ENCODE measurements around the gene MAPT.
"Not testable (repeated sequence)": the region's sequence is repeated elsewhere in the genome, so short reads cannot be mapped to it uniquely, and the experiment has no call there.

The MAPT gene

GRCh38 chr17:45896803-45897693, 2.7 kb downstream of the MAPT start:
- DNase-seq (ENCODE audit: low read depth in 3 of 3, low spot score in 1 of 3): no peak

GRCh38 chr17:45900136-45900535, 5.8 kb downstream of the MAPT start:
- DNase-seq (ENCODE audit: low read depth in 3 of 3, low spot score in 1 of 3): no peak

DNA sequence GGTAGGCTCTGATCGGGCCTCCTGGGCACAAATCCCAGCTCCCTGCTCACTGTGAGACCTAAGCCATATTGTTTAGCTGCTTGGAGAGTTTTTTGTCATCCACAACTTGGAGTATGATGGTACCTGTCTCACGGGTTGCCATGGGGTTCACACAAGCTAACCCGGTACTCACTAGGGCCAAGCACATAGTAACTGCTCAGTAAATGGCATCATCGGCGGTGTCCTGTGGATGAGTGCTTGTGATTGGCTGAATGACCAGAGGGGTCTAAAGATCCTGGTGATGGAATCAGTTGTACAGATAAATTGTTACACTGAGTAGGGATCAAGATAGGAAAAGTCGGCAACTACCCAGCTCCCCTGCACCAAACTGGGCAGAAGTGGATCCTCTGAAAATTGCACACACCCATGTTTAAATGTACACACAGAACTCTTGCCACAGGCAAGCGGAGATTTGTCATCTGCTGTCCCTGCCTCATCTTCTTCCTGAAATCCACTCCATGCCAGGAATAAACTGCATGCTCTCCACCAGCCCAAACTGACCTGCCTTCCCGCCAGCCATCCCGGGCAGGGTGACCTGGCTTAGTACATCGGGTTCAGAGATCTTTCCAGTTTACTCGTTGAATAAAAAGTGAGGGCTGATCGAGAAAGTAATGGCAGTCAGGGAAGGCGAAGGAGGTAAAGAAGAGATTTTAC, 6.5 kb downstream of the MAPT start:
- DNase-seq (ENCODE audit: low read depth in 3 of 3, low spot score in 1 of 3): no peak

GRCh38 chr17:45902892-45903346, 8.6 kb downstream of the MAPT start:
- no peak for DNase-seq (ENCODE audit: low read depth in 3 of 3, low spot score in 1 of 3)

DNA sequence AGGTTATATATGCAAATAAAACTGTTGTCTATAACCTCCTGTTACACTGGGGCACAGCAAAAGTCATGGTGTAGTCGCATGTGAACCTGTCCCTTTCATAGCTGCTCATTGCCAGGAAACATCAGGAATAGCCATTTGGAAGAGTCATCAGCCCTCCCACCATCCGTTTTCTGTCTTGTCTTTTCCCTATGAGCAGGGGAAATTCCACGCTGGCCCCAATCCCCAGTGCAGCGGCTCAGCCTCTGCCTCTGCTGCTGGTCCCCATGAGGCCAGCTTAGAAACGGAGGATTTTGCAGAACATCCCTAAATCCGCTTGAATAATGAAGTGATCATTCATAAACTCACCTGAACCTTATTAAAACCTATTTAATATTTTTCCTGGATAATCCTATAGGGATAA, 10.5 kb downstream of the MAPT start:
- DNase-seq (ENCODE audit: low read depth in 3 of 3, low spot score in 1 of 3): no peak

- DNase-seq (ENCODE audit: low read depth in 3 of 3, low spot score in 1 of 3): no peak
Measured at GRCh38 chr17:45905814-45906213, 11.5 kb downstream of the MAPT start.

GRCh38 chr17:45906237-45906636, 11.9 kb downstream of the MAPT start:
- DNase-seq (ENCODE audit: low read depth in 3 of 3, low spot score in 1 of 3): no peak

- no peak for DNase-seq (ENCODE audit: low read depth in 3 of 3, low spot score in 1 of 3)
Measured at GRCh38 chr17:45906927-45907622, 12.7 kb downstream of the MAPT start.

GRCh38 chr17:45907750-45908395, 13.5 kb downstream of the MAPT start:
- DNase-seq (ENCODE audit: low read depth in 3 of 3, low spot score in 1 of 3): no peak

DNA sequence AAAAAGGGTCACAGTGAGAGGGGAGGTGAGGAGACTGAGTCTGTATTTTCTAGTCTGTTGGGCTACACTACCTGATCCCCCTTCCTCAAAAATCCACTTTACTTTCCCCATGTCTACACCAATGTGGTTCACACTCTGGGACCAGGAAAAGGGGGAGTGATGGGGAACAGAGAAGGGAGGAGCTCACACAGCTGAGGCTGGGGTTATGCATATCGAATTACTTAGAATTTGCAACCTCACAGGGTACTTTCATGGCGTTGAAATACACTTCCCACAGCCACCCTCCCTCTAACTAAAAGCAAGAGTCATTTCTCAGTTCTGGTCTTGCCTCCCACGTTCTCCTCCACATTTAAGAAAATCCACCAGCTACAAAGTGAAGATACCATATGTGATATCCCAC, 14.1 kb downstream of the MAPT start:
- DNase-seq (ENCODE audit: low read depth in 3 of 3, low spot score in 1 of 3): no peak

- DNase-seq (ENCODE audit: low read depth in 3 of 3, low spot score in 1 of 3): no peak
Measured at GRCh38 chr17:45908935-45909334, 14.6 kb downstream of the MAPT start.

- no peak for DNase-seq (ENCODE audit: low read depth in 3 of 3, low spot score in 1 of 3)
Measured at GRCh38 chr17:45910667-45911066, 16.3 kb downstream of the MAPT start.

DNA sequence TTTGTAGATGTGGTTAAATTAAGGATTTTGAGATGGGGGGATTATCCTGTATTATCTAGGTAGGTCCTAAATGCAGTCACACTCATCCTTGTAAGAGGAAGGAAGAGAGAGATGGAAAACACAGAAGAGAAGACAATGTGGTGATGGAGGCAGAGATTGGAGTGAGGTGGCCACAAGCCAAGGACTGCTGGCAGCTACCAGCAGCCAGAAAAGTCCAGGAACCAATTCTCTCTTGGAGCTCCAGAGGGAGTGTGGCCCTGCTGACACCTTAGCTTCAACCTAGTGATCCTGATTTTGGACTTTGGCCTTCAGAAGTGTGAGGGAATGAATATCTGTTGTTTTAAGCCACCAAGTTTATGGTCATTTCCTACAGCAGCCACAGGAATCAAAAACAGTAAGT, 18.0 kb downstream of the MAPT start:
- DNase-seq (ENCODE audit: low read depth in 3 of 3, low spot score in 1 of 3): no peak

- not testable (repeated sequence) for DNase-seq (ENCODE audit: low read depth in 3 of 3, low spot score in 1 of 3)
Measured at GRCh38 chr17:45913030-45913429, 18.7 kb downstream of the MAPT start.

GRCh38 chr17:45914047-45914717, 19.8 kb downstream of the MAPT start:
- DNase-seq (ENCODE audit: low read depth in 3 of 3, low spot score in 1 of 3): no peak

- no peak for DNase-seq (ENCODE audit: low read depth in 3 of 3, low spot score in 1 of 3)
Measured at GRCh38 chr17:45915263-45915662, 20.9 kb downstream of the MAPT start.

DNA sequence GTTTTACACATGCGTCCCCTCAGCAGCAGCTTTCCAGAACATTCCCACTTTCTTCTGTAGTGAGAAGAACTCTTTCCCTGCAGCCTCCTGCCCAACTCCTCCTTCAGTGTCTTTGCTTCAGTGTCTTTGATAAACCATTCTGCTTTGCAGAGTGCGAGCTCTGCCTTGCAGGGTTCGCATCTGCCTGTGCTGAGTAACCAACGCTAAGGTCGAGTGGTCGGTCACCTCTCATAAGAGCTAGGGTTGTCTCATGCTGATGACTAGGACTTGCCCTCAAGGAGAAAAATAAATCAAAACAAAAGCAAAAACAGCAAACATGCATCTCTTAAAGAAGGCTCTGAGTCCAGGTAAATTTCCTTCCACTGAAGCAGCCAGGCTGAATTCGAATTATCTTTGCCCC, 22.7 kb downstream of the MAPT start:
- no peak for DNase-seq (ENCODE audit: low read depth in 3 of 3, low spot score in 1 of 3)

- no peak for DNase-seq (ENCODE audit: low read depth in 3 of 3, low spot score in 1 of 3)
Measured at GRCh38 chr17:45918241-45918745, 23.9 kb downstream of the MAPT start.

DNA sequence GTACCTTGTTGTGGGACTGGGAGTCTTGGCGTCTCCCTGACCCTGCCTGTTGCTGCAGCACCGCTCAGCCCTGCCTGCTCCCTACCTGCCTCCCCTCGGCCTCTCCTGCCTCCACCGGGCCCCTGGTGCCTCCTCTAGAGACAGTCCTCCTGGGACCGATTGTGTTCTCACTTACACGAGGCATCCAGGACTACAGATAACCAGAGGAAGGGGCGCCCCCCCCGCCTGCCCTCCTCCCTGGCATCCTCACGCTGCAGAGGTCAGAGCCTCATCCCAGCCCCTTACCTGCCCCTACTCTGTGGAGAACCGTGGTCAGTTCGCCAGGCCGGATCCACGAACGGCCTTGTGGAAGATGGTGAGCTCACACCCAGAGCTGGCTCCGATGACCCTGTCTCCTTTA, 24.8 kb downstream of the MAPT start:
- DNase-seq (ENCODE audit: low read depth in 3 of 3, low spot score in 1 of 3): no peak

- no peak for DNase-seq (ENCODE audit: low read depth in 3 of 3, low spot score in 1 of 3)
Measured at GRCh38 chr17:45920083-45920482, 25.7 kb downstream of the MAPT start.
